Stimulated activated CD8-positive, alpha-beta memory T cell treated with anti-CD3 and anti-CD28 coated beads, Interleukin-4, amount 100 ng/mL, for 1 hour (primary cell): ENCODE measurements around the gene NPDC1.
"Not testable (repeated sequence)": the region's sequence is repeated elsewhere in the genome, so short reads cannot be mapped to it uniquely, and the experiment has no call there.

Experiments used
- DNase-seq, 2 donors: peaks; one replicate each; pipeline ENCODE4 v3.0.0-alpha.2; 2020; ENCODE audit warnings: low read depth in 2 of 2, low spot score in 1 of 2

NPDC1 gene

GRCh38 chr9:137040568-137040967, 5.4 kb downstream of the NPDC1 start:
- DNase-seq: no peak

GRCh38 chr9:137039611-137040366, 6.2 kb downstream of the NPDC1 start:
- no peak for DNase-seq

GRCh38 chr9:137038916-137039315, 7.1 kb downstream of the NPDC1 start:
- DNase-seq: no peak

GRCh38 chr9:137037483-137037882, 8.5 kb downstream of the NPDC1 start:
- no peak for DNase-seq

- no peak for DNase-seq
Measured at GRCh38 chr9:137037035-137037434, 8.9 kb downstream of the NPDC1 start.

GRCh38 chr9:137035937-137036336, 10.0 kb downstream of the NPDC1 start:
- DNase-seq: no peak

GRCh38 chr9:137035507-137035834, 10.5 kb downstream of the NPDC1 start:
- no peak for DNase-seq

- peak; percentile 74 to 76 for DNase-seq
Measured at GRCh38 chr9:137034709-137035506, 11.1 kb downstream of the NPDC1 start.

- no peak for DNase-seq
Measured at GRCh38 chr9:137034039-137034708, 11.8 kb downstream of the NPDC1 start.

- DNase-seq: not testable (repeated sequence)
Measured at GRCh38 chr9:137033481-137033880, 12.5 kb downstream of the NPDC1 start.

GRCh38 chr9:137032858-137033257, 13.1 kb downstream of the NPDC1 start:
- DNase-seq: no peak

- DNase-seq: no peak
Measured at GRCh38 chr9:137031904-137032640, 13.9 kb downstream of the NPDC1 start, which contains the start of gene FUT7. TSS of gene FUT7 (minus strand) at chr9:137032088. CDS start at chr9:137031991, 97 bp downstream.

GRCh38 chr9:137030538-137031527, 15.1 kb downstream of the NPDC1 start:
- DNase-seq: no peak

GRCh38 chr9:137030006-137030405, 16.0 kb downstream of the NPDC1 start:
- no peak for DNase-seq

- peak; percentile 40 to 54 for DNase-seq
Measured at GRCh38 chr9:137029058-137029936, 16.7 kb downstream of the NPDC1 start.

- DNase-seq: peak in 1 of 2 donors; percentile 36
Measured at GRCh38 chr9:137028263-137029057, 17.5 kb downstream of the NPDC1 start.

GRCh38 chr9:137027369-137028262, 18.4 kb downstream of the NPDC1 start, which contains the start of gene ABCA2:
TSS of gene ABCA2 (minus strand) at chr9:137028237. CDS start at chr9:137028140, 97 bp downstream.
- no peak for DNase-seq
